Measurements from ENCODE around the gene BUB1B.
"Not testable (repeated sequence)": the region's sequence is repeated elsewhere in the genome, so short reads cannot be mapped to it uniquely, and the experiment has no call there.

BUB1B gene

GRCh38 chr15:40160689-40161688 lies at the start of gene BUB1B:
TSS of gene BUB1B (plus strand) at chr15:40161069. CDS start at chr15:40161221, 152 bp downstream.
- peak; percentile 94 to 95 for DNase-seq

- DNase-seq: no peak
Measured at GRCh38 chr15:40111888-40112287, 49.0 kb upstream of the BUB1B start.

- no peak for DNase-seq
Measured at GRCh38 chr15:40112789-40113188, 48.1 kb upstream of the BUB1B start.

GRCh38 chr15:40114218-40114617 lies 46.7 kb upstream of the BUB1B start:
- DNase-seq: no peak

- DNase-seq: not testable (repeated sequence)
Measured at GRCh38 chr15:40115106-40115505, 45.8 kb upstream of the BUB1B start.

- no peak for DNase-seq
Measured at GRCh38 chr15:40115670-40116093, 45.2 kb upstream of the BUB1B start.

- no peak for DNase-seq
Measured at GRCh38 chr15:40118473-40118872, 42.4 kb upstream of the BUB1B start.

- DNase-seq: no peak
Measured at GRCh38 chr15:40121911-40122638, 38.8 kb upstream of the BUB1B start.

GRCh38 chr15:40122989-40123388 lies 37.9 kb upstream of the BUB1B start:
- DNase-seq: not testable (repeated sequence)

GRCh38 chr15:40123863-40124262 lies 37.0 kb upstream of the BUB1B start:
- DNase-seq: not testable (repeated sequence)

- DNase-seq: not testable (repeated sequence)
Measured at GRCh38 chr15:40124333-40124732, 36.5 kb upstream of the BUB1B start.

- DNase-seq: not testable (repeated sequence)
Measured at GRCh38 chr15:40124807-40125285, 36.0 kb upstream of the BUB1B start.

GRCh38 chr15:40125950-40126349 lies 34.9 kb upstream of the BUB1B start:
- DNase-seq: no peak

- no peak for DNase-seq
Measured at GRCh38 chr15:40128766-40129660, 31.9 kb upstream of the BUB1B start.

- DNase-seq: no peak
Measured at GRCh38 chr15:40130118-40130517, 30.8 kb upstream of the BUB1B start.

- DNase-seq: no peak
Measured at GRCh38 chr15:40130799-40131502, 29.9 kb upstream of the BUB1B start.

- no peak for DNase-seq
Measured at GRCh38 chr15:40133544-40133943, 27.3 kb upstream of the BUB1B start.

GRCh38 chr15:40134885-40135284 lies 26.0 kb upstream of the BUB1B start:
- DNase-seq: no peak

- not testable (repeated sequence) for DNase-seq
Measured at GRCh38 chr15:40135846-40136450, 24.9 kb upstream of the BUB1B start.

- no peak for DNase-seq
Measured at GRCh38 chr15:40136470-40137302, 24.2 kb upstream of the BUB1B start.

All from NCI-H2081 (cell line).